Measurements from ENCODE around the gene RAB27A.
A peak's percentile ranks its signal among the peaks of the same experiment; 100 is the strongest.
"Not testable (repeated sequence)": the region's sequence is repeated elsewhere in the genome, so short reads cannot be mapped to it uniquely, and the experiment has no call there.

Gene RAB27A

GRCh38 chr15:55281517-55282228 lies 7.9 kb downstream of the RAB27A start:
- Histone ChIP-seq H3K27ac (ENCODE audit: low read length) (no peak overlapping the region), H3K36me3 (ENCODE audit: control insufficient read depth in 2 of 2, insufficient read depth in 2 of 2, low read length in 2 of 2) (no peaks in the 10 kb centered on the region), H3K27me3 (ENCODE audit: control insufficient read depth in 1 of 2, insufficient read depth in 2 of 2, low read length in 2 of 2) (no peaks in the 10 kb centered on the region), H3K9ac (ENCODE audit: low read length in 2 of 2) (no peak overlapping the region), H3K4me3 (ENCODE audit: low read length in 2 of 2) (no peak overlapping the region), H3K9me3 (ENCODE audit: control insufficient read depth in 2 of 2, low read length in 2 of 2) (no peaks in the 10 kb centered on the region), H3K4me1 (ENCODE audit: control insufficient read depth, insufficient read depth, low read length) (peaks cover 6% of the 10 kb centered on the region)

- H3K9ac ChIP-seq (ENCODE audit: low read length in 2 of 2); H3K27ac ChIP-seq (ENCODE audit: low read length); H3K9me3 ChIP-seq (ENCODE audit: control insufficient read depth in 2 of 2, low read length in 2 of 2); H3K4me3 ChIP-seq (ENCODE audit: low read length in 2 of 2); H3K4me1 ChIP-seq (ENCODE audit: control insufficient read depth, insufficient read depth, low read length); H3K36me3 ChIP-seq (ENCODE audit: control insufficient read depth in 2 of 2, insufficient read depth in 2 of 2, low read length in 2 of 2); H3K27me3 ChIP-seq (ENCODE audit: control insufficient read depth in 1 of 2, insufficient read depth in 2 of 2, low read length in 2 of 2): not testable (repeated sequence)
Observed at GRCh38 chr15:55280589-55280988, 9.0 kb downstream of the RAB27A start.

- Histone ChIP-seq H3K4me3 (ENCODE audit: low read length in 2 of 2) (no peak overlapping the region), H3K4me1 (ENCODE audit: control insufficient read depth, insufficient read depth, low read length) (peaks cover 6% of the 10 kb centered on the region), H3K27me3 (ENCODE audit: control insufficient read depth in 1 of 2, insufficient read depth in 2 of 2, low read length in 2 of 2) (no peaks in the 10 kb centered on the region), H3K27ac (ENCODE audit: low read length) (no peak overlapping the region), H3K9me3 (ENCODE audit: control insufficient read depth in 2 of 2, low read length in 2 of 2) (no peaks in the 10 kb centered on the region), H3K36me3 (ENCODE audit: control insufficient read depth in 2 of 2, insufficient read depth in 2 of 2, low read length in 2 of 2) (no peaks in the 10 kb centered on the region), H3K9ac (ENCODE audit: low read length in 2 of 2) (no peak overlapping the region)
Observed at GRCh38 chr15:55279746-55280351, 9.8 kb downstream of the RAB27A start.

GRCh38 chr15:55279100-55279745 lies 10.4 kb downstream of the RAB27A start:
- Histone ChIP-seq H3K27me3 (ENCODE audit: control insufficient read depth in 1 of 2, insufficient read depth in 2 of 2, low read length in 2 of 2) (no peaks in the 10 kb centered on the region), H3K27ac (ENCODE audit: low read length) (no peak overlapping the region), H3K4me3 (ENCODE audit: low read length in 2 of 2) (no peak overlapping the region), H3K36me3 (ENCODE audit: control insufficient read depth in 2 of 2, insufficient read depth in 2 of 2, low read length in 2 of 2) (no peaks in the 10 kb centered on the region), H3K4me1 (ENCODE audit: control insufficient read depth, insufficient read depth, low read length) (peaks cover 6% of the 10 kb centered on the region), H3K9ac (ENCODE audit: low read length in 2 of 2) (no peak overlapping the region), H3K9me3 (ENCODE audit: control insufficient read depth in 2 of 2, low read length in 2 of 2) (no peaks in the 10 kb centered on the region)

GRCh38 chr15:55277715-55278114 lies 11.9 kb downstream of the RAB27A start:
- Histone ChIP-seq H3K9me3 (ENCODE audit: control insufficient read depth in 2 of 2, low read length in 2 of 2) (no peaks in the 10 kb centered on the region), H3K27me3 (ENCODE audit: control insufficient read depth in 1 of 2, insufficient read depth in 2 of 2, low read length in 2 of 2) (no peaks in the 10 kb centered on the region), H3K9ac (ENCODE audit: low read length in 2 of 2) (no peak overlapping the region), H3K4me3 (ENCODE audit: low read length in 2 of 2) (no peak overlapping the region), H3K36me3 (ENCODE audit: control insufficient read depth in 2 of 2, insufficient read depth in 2 of 2, low read length in 2 of 2) (no peaks in the 10 kb centered on the region), H3K27ac (ENCODE audit: low read length) (peak overlapping the region; percentile 11), H3K4me1 (ENCODE audit: control insufficient read depth, insufficient read depth, low read length) (peaks cover 6% of the 10 kb centered on the region)

GRCh38 chr15:55277116-55277564 lies 12.5 kb downstream of the RAB27A start:
- H3K4me3 ChIP-seq (ENCODE audit: low read length in 2 of 2): no peak overlapping the region
- H3K36me3 ChIP-seq (ENCODE audit: control insufficient read depth in 2 of 2, insufficient read depth in 2 of 2, low read length in 2 of 2): no peaks in the 10 kb centered on the region
- no peaks in the 10 kb centered on the region for H3K4me1 ChIP-seq (ENCODE audit: control insufficient read depth, insufficient read depth, low read length)
- peak overlapping the region; percentile 11 for H3K27ac ChIP-seq (ENCODE audit: low read length)
- H3K9me3 ChIP-seq (ENCODE audit: control insufficient read depth in 2 of 2, low read length in 2 of 2): no peaks in the 10 kb centered on the region
- no peaks in the 10 kb centered on the region for H3K27me3 ChIP-seq (ENCODE audit: control insufficient read depth in 1 of 2, insufficient read depth in 2 of 2, low read length in 2 of 2)
- no peak overlapping the region for H3K9ac ChIP-seq (ENCODE audit: low read length in 2 of 2)

- H3K27ac ChIP-seq (ENCODE audit: low read length): no peak overlapping the region
- no peak overlapping the region for H3K9ac ChIP-seq (ENCODE audit: low read length in 2 of 2)
- no peaks in the 10 kb centered on the region for H3K27me3 ChIP-seq (ENCODE audit: control insufficient read depth in 1 of 2, insufficient read depth in 2 of 2, low read length in 2 of 2)
- H3K36me3 ChIP-seq (ENCODE audit: control insufficient read depth in 2 of 2, insufficient read depth in 2 of 2, low read length in 2 of 2): no peaks in the 10 kb centered on the region
- H3K9me3 ChIP-seq (ENCODE audit: control insufficient read depth in 2 of 2, low read length in 2 of 2): no peaks in the 10 kb centered on the region
- H3K4me3 ChIP-seq (ENCODE audit: low read length in 2 of 2): no peak overlapping the region
- H3K4me1 ChIP-seq (ENCODE audit: control insufficient read depth, insufficient read depth, low read length): no peaks in the 10 kb centered on the region
Observed at GRCh38 chr15:55276324-55276723, 13.3 kb downstream of the RAB27A start.

- H3K9ac ChIP-seq (ENCODE audit: low read length in 2 of 2): no peak overlapping the region
- H3K4me1 ChIP-seq (ENCODE audit: control insufficient read depth, insufficient read depth, low read length): no peaks in the 10 kb centered on the region
- no peak overlapping the region for H3K4me3 ChIP-seq (ENCODE audit: low read length in 2 of 2)
- H3K36me3 ChIP-seq (ENCODE audit: control insufficient read depth in 2 of 2, insufficient read depth in 2 of 2, low read length in 2 of 2): peaks cover 2 to 5% of the 10 kb centered on the region in 2 donors
- no peak overlapping the region for H3K27ac ChIP-seq (ENCODE audit: low read length)
- H3K27me3 ChIP-seq (ENCODE audit: control insufficient read depth in 1 of 2, insufficient read depth in 2 of 2, low read length in 2 of 2): no peaks in the 10 kb centered on the region
- H3K9me3 ChIP-seq (ENCODE audit: control insufficient read depth in 2 of 2, low read length in 2 of 2): no peaks in the 10 kb centered on the region
Observed at GRCh38 chr15:55270291-55270690, 19.3 kb downstream of the RAB27A start.

GRCh38 chr15:55268176-55268695 lies 21.4 kb downstream of the RAB27A start:
- Histone ChIP-seq H3K4me1 (ENCODE audit: control insufficient read depth, insufficient read depth, low read length) (no peaks in the 10 kb centered on the region), H3K4me3 (ENCODE audit: low read length in 2 of 2) (no peak overlapping the region), H3K27me3 (ENCODE audit: control insufficient read depth in 1 of 2, insufficient read depth in 2 of 2, low read length in 2 of 2) (no peaks in the 10 kb centered on the region), H3K27ac (ENCODE audit: low read length) (no peak overlapping the region), H3K9me3 (ENCODE audit: control insufficient read depth in 2 of 2, low read length in 2 of 2) (no peaks in the 10 kb centered on the region), H3K9ac (ENCODE audit: low read length in 2 of 2) (no peak overlapping the region), H3K36me3 (ENCODE audit: control insufficient read depth in 2 of 2, insufficient read depth in 2 of 2, low read length in 2 of 2) (peaks cover 2 to 5% of the 10 kb centered on the region in 2 donors)

GRCh38 chr15:55267401-55268175 lies 22.0 kb downstream of the RAB27A start:
- Histone ChIP-seq H3K4me1 (ENCODE audit: control insufficient read depth, insufficient read depth, low read length) (no peaks in the 10 kb centered on the region), H3K9me3 (ENCODE audit: control insufficient read depth in 2 of 2, low read length in 2 of 2) (no peaks in the 10 kb centered on the region), H3K36me3 (ENCODE audit: control insufficient read depth in 2 of 2, insufficient read depth in 2 of 2, low read length in 2 of 2) (peaks cover 2 to 5% of the 10 kb centered on the region in 2 donors), H3K4me3 (ENCODE audit: low read length in 2 of 2) (no peak overlapping the region), H3K9ac (ENCODE audit: low read length in 2 of 2) (no peak overlapping the region), H3K27me3 (ENCODE audit: control insufficient read depth in 1 of 2, insufficient read depth in 2 of 2, low read length in 2 of 2) (no peaks in the 10 kb centered on the region), H3K27ac (ENCODE audit: low read length) (no peak overlapping the region)

Measured in stomach smooth muscle (tissue), 2 donors.